Mesenteric fat pad (tissue), 1 donor: ENCODE results near the gene AP3S2. TPM values are rescaled to one million over a fixed set of nuclear protein-coding genes. Genes with fewer than 3 reads are reported as not detected.
A peak's percentile ranks its signal among the peaks of the same experiment; 100 is the strongest.
"Not testable (repeated sequence)": the region's sequence is repeated elsewhere in the genome, so short reads cannot be mapped to it uniquely, and the experiment has no call there.

Experiments
- DNase-seq: peaks from one replicate; pipeline ENCODE4 v3.0.0-alpha.2; 2020; ENCODE audit warnings: low spot score
- total RNA-seq: library from RNA; stranded (reverse); fragmentation: NEBNext Ultra II Directional; extraction: Animal tissue kit (Norgen Biotek cat#: 25700); gene quantifications from one replicate; pipeline ENCODE4 v1.2.1, GENCODE V29; 2021
- donor health status: DM: yes; HTN: yes; CAD: no.

Gene AP3S2
- total RNA-seq, 1 donor from 2014 or later = 27.3 TPM

DNA sequence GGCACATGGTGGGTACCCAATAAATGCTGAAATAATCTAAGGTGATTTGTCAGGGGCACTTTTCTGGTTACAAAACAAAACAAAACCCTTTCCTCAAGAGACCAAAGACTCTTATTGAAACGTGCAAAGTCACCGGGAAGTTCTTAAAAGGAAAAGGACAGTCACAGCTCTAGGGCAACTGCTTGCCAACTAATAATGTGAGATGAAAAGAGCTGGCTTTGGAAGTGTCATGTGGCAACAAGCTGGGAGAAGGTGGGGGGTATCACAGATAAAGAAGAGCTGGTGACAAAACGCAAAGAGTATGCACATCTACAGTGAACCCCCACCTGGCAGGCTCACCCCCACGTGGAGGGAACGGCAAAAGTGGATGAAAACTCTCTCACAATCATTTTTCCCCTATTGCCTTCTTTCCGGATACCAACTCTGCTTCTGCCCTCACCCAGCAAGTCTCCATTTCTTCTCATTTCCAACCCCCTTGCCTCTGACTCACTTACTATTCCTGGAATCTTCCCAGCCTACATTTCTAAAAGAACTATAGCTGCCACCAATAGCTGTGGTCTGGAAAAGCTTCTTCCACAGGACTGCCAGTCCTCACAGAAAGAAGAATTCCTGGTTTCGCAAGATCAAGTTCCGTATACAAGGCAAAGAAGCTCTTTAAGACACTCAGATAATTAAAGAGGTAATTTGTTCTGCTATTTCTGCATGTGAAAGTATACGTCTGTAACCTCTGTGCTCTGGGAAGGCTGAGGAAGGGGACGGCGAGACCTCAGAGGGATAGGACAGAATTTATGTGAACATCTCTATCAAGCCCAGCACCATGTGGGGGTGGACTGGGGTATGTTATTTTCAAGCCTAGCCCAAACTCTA is 57.3 kb downstream of the AP3S2 start:
- no peak for DNase-seq

DNA sequence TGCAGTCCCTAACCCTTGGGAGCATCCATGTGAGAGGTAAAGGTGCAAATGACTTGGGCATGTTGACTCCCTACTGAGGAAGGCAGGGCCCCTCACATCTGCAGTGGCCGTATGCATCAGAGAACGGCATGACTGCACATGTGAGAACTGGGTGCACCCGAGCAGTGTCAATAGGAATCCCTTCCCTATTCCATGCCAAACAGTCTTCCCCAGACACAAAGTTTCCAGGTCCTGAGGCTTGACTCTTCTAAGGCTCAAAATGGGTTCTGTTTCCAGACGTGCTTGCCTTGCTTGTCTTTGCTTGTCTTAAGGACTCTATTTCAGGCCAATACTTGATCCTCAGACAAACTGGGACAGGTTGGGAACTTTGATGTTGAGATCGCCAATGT is 58.6 kb downstream of the AP3S2 start:
- DNase-seq = no peak

DNA sequence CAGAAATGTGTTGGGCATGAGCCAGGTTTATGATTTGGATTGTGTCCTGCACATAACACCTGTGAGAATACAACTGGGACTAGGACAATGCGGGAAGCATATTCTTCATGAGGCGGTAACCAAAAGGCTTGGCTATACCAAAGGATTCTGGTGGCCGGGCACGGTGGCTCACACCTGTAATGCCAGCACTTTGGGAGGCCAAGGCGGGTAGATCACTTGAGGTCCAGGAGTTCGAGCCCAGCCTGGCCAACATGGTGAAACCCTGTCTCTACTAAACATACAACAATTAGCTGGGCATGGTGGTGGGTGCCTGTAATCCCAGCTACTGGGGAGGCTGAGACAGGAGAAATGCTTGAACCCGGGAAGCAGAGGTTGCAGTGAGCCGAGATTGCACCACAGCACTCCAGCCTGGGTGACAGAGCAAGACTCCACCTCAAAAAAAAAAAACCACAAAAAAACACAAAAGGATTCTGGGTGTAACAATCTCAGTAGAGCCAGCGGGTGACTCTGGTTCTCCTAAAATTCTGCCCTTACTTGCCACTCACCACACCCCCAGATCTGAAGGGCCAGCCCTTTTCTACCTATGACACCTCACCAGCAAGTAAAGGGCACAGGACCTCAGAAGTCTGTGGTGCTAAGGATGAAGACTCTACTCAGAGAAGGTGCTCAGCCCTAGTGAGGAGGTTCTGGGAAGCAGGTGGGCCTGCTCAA is 59.2 kb downstream of the AP3S2 start:
- DNase-seq = not testable (repeated sequence)

DNA sequence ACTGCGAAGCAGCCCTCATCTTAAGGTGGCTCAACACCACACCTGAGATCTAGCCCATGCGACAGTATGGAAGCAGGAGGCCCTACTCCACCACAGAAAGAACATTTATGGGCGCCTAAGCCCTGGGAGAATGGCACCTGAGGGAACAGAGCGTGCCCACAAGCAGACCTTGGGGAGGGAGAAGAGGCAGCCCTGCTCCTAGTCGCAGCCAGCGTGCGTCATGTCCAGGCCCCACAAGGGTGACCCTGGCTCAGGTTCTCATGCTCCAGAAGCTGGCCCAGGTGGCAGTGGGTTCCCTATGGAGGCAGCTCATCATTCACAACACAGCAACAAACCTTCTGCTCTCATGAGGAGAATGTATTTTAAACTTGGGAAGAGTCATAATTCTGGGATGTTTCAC is 59.8 kb downstream of the AP3S2 start:
- DNase-seq = no peak

DNA sequence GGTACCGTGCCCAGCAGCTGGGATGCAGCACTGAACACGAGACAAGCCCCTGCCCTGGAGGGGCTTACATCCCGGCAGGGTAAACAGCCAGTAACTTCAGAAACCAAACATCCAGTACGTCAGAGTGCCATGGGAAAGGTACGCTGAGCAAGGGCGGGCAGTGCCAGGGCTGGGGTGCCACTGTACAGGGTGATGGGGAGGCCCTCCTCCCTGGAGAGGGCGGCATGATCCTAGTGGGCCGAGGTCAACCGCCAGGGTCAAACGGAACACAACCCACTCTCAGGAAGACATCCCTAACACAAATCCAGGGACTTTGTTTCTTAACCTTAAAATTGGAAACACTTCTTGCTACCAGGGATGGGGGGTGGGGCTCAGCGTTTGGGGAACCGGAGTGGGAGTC is 63.2 kb downstream of the AP3S2 start:
- no peak for DNase-seq

DNA sequence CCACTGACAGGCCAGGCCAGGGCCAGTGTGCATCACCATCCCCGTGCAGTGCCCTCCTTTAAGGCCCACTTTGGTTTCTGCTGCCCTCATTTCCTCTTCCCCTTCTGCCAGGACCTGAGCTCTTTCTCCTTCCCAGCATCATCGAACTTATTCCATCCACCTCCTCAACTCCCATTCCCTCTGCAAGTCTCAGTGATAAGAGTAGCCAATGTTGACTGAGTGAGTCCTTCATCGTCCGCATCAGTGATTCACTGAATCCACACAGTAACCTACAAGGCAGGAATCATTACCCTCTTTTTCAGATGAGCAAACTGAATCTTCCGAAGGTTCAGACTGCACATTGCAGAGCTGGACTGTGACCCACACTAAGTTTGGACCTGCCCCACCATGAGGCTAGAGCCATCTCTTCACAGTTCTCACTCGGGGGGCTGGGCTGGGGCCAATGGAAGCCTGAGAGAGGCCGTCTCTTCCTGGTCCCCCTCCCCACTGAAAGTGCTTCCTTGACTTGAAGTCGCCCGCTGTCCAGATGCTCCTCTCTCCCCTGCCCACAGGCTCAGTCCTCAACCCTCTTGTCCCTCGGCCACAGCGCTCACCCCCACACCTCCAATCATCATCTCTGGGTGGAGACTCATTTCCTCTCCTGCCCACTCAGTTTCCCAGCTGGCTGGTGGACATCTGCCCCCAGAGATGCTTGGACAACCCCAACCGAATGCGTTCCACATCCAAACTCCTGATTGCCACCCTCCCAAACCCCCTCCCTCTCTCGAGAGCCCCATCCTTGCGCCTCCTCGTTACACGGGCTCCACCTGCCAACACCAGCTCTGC is 64.0 kb downstream of the AP3S2 start:
- DNase-seq = no peak

DNA sequence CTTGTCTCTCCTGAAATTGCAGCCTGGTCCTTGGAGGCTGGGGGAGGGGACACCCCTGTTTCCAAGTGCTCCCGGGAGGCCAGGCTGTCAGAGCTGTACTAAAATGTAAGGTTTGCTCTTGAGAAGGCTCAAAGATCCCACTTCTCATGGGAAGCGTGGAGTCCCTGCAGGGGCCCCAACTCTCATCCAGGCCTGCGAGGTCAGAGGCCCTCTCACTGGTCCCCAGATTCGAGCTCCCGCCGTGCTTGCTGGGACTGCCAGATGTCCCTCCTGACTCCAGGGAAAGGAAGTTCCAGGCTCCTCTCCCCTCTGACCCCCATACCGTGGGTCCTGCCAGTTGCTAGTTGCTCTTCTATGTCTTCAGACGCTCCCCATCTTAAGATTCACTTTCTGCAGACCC is 64.6 kb downstream of the AP3S2 start:
- no peak for DNase-seq

DNA sequence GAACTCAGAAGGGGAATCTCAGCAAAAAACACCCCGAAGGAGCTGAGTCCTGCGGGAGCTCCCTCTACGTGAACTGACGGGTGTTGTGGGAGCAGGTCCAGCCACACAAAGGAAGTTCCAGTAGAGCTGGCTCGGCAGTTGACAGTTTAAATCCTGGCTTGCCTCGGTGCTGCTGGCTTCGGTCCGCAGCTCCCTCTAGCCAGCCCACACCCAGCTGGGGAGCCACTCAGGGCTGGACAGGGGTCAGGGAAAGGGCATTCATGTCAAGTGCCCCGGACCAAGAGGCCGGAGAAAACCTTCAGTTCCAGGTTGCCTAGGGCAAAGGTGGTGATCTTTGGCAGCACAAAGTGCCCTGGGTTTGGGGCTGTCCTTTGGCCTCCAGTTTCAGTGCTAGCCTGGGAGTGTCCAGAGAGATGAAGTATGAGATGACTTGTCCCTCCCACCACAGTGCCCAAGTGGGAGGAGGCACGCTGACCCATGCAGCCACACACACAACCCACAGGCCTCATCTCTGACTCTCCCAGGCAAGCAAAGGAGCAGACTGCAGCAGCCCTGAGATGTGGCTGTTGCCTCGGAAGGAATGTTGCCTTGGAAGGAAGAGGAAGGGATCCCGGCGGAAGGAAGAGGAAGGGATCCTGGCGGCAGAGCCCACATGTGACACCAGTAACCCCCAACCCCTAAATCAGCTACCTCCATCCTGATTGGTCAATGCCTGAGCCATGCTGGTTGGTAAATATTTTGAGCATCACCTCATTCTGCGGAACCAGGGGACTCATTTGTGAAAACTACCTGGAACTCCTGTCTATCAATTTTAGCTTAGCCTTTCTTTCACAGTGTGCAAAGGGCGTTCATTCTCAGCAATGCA is 65.3 kb downstream of the AP3S2 start:
- no peak for DNase-seq

DNA sequence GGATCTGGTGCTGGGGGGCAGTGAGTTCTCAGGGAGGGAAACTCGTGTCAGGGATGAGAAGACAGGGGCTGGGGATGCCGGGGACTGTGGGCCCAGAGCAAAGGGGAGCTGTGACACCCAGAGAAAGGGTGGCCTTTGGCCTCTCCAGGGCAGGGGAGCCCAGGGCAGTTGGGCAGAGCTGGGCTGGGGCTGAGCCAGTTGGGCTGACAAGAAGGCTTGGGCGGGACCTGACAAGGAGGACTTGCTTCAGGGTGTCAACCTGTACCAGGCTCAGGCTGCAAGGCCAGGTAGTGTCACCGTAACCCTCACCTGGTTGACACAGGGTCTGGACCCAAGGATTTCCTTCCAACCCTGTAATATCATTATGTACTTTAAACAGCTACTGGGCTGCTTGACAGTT is 66.0 kb downstream of the AP3S2 start:
- DNase-seq = no peak

DNA sequence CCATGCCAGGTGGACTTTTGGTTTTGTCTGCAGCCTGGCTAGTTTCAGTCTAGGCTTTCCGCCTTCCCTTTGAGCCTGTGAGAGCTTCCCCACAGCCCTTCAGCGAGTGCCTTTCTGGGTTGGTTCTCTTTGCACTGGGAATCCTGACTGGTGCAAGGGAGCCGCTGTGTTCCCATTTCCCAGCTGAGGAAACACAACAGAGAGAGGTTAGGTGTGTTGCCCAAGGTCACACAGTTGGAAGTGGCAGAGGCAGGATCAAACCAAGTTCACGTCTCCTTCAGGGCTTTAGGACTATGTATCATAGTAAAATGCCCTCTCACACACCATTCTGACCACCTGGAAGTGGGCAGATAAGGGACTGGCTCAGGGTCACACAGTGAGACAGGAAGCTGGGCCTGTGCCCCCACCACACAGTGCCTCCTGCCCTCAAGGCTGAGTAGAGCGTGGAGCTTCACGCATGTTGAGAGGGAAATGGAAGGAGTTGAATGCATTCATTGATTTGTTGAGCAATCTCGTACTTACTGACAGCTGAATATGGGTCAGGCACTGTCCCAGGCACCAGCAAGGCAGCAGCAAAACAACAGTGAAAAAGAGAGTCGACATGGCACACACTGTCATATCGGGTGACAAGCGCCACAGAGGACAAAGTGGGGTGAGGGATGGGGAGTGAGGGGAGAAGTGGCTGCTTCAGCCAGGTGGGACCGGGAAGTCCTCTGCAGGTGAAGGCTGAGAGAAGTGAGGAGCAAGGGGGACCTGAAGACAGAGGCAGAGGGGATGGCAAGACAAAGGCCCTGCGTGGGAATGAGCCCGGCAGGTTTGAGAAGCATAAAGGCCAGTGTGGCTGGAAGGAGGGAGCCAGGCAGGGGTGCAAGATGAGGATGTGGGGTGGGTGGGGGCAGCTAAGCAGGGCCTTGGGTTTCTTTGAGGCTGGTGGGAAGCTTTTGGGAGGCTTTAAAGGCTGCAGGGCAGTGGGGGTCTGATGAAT is 66.8 kb downstream of the AP3S2 start:
- DNase-seq = no peak

DNA sequence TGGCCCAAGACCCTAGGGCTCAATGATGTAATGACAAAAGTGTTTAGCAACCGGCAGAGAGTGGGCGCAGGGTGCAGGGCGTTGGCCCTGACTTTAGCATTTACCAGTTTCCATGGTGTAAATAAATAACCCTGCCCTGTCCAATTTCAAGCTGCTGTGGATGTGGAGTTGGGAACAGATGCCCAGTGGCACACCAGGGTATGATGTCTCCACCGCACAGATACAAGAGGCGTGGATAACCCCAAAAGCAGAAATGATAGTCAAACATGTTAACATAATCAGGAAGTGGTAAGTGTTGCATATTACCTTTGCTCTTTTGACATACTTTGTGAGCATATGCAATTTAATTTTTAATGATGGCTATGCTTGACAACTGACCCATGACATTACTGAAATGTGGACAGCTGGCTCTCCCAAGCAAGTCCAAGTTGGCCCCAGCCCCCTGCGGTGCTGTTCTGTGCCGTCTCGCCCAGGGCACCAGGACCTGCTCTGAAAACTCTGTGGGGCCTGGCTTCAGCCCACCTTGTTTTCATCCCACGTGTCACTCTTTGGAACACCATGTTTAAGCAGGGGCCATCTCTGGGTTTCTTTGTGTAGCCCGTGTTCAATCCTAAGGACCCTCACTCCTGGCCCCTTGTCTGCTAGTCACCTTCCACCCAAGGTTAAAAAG is 68.4 kb downstream of the AP3S2 start:
- no peak for DNase-seq

DNA sequence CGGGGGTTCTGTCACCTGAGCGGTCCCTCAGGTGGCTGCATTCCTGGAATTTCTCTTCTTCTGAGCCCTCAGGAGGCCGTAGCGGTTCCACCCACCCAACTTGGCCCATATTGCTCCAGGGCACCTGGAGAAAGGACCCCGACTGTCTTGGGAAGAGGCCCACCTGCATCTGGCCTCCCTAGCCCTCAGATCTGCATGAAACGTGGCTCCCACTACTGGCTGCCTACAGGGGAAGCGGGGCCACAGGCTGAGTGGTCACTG is 69.3 kb downstream of the AP3S2 start:
- no peak for DNase-seq

DNA sequence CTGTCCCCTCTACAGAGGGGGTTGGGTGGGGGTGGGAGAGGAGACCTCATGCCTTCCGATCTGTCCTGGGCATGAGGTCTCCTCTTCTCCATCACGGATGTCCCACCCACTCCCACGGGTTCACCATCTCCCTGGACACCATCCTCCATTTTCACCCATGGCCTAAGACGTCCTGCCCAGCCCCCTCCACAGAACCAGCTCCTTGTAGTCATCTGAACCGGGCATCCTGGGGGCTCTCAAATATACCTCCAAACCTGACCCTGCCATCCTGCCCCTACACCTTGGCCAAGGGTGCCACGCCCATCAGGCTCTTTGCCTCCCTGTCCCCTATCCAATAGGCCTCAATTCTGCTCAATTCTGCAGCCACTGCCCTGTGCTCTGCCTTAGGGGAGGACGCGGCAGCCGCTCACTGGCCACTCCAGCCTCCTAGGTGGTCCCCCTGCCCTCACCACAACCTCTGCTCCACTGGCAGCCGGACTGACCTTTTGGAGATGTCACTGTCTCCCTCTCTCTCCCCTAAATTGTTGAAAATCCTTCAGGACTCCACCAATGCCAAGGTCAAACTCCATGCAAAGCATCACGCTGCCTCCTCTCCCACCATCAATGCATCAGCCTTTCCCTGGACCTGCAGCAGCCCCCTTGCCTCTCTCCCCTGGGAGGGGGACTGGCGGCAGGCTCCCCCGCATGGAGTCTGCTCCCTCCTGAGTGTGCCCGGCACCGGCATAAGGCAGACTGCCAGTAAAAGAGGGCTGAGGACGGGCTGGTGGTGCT is 69.8 kb downstream of the AP3S2 start:
- DNase-seq = no peak

DNA sequence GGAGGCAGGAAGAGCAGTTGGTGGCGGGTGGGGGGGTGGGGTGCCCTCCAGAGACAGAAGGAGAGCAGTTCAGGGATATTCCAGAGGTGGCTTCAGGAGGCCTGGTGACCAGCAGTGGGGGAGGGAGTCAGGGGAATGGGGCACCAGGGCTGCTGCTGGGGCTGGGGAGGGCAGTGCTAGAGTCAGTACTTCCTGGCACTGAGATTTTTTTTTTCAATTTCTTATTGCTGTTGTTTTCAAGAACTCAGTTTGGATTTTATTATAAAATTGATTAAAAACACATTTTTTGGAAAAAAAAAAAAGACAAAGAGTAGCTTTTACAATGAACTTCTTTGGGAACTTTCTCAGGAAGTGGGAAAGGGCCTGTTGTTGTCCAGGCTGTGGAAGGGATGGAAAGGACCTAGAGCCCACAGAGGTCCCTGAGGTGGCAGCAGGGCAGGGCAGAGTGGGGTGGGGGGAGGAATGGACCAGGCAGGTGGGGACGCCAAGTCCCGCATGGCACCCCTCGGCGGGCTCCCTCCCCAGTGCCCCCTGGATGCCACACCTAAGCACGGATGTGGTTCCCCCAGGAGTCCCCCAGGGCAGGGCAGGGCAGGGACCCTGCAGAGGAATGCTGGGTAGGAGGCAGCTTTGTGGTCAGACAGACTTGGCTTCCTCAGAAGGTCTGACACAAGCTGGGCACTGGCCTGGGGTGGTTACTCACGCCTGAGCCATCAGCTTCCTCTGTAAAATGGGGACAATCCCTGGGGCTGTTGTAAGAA is 70.7 kb downstream of the AP3S2 start:
- DNase-seq = no peak

DNA sequence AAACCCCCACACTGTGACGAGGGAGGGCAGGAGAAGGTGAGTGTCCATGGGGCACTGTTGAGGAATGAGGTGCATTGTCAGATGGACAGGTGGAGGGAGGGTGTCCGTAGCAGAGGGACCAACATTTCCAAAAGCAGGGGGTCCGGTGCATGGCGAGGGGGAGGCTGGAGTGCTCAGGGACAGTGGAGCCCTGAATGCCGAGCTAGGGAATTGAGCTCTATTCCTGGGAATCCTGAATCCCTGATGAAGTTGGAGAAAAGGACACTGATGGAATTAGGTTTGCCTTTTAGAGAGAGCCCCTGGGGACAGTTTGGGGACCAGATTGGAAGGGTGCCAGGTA is 71.2 kb downstream of the AP3S2 start:
- DNase-seq = no peak

DNA sequence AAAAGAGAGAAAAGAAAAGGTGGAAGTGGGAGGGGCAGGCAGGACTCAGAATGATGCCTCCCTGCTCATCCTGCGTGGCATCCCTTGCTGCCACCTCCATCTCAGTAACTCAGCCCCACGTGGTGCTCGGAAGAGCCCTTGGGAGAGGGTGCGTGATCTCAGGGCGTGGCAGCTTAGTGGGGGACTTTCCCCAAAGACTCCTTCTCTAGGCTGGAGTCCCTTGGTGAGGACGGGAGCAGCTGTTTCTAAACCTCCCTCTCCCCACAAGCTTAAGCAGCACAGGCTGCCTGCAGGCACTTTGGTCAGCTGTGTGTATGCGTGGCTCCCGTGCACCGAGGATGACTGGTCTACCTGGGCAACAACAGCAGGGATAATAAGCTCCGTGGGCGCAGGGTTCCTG is 71.8 kb downstream of the AP3S2 start:
- DNase-seq = no peak

DNA sequence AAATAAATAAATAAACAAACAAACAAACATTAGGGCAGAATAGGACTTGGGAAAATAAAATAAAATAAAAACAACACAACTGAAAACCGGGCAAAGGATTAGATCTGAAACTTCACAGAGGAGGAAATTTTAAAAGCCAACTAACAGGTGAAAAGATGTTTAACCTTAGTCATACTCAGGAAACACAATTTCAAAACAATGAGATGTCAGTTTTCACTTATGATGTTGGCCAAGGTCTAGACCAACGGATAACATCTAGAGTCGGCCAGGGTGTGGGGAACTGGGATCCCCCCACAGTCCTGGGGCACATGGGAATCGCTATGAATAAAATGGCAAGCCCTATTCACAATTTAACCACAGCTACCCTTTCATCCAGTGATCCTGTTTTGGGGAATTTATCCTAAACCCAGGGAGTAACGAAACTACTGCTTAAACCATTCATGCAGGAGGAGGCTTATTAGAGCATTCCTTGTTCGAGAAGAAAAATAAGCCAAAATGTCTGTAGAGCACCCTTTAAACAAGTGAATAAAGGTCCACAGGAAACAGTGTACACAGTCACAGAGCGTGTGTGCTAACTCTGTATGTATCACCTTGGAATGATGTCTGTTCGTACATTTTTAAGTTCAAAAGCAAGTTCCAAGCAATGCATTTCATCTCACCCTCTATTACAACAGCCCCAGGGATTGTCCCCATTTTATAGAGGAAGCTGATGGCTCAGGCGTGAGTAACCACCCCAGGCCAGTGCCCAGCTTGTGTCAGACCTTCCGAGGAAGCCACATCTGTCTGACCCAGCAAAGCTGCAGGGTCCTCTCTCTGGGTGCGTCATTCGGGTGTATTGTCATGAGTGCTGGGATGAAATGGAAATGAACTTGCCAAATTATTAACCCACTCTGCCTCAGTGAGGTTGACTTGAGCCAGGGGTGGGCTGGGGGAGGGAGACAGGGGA is 72.9 kb downstream of the AP3S2 start:
- DNase-seq = peak; percentile 84
